HEK293 (cell line): ENCODE data around the gene PIGP.

Source experiments
- CTCF ChIA-PET: fragments of 350-600 bp; formaldehyde crosslinking; extraction: SDS; loops from one replicate; lab custom pipeline; 2021; ENCODE audit warnings: antibody characterized with exemption; lab: Yijun Ruan, JAX
- POLR2A ChIA-PET: fragments of 300-600 bp; formaldehyde crosslinking; extraction: SDS; loops from one replicate; lab custom pipeline; 2020; ENCODE audit warnings: antibody characterized with exemption, inconsistent platforms; lab: Yijun Ruan, JAX
- H3K27ac ChIP-seq: fragments of 200-500 bp; sonication (Bioruptor generic); 2 replicates; pipeline ENCODE4 v1.5.1; 2014; ENCODE audit warnings: low read depth, low read length, control low read depth, inconsistent platforms; ENCODE audit errors: extremely low read depth
- H3K36me3 ChIP-seq, 2 experiments: fragments of 200-500 bp in 1 of 2; sonication (Bioruptor generic) in 1 of 2; 1 replicate in 1 of 2; 2 replicates in 1 of 2; pipeline ENCODE4 v1.5.1; 2014 to 2017; ENCODE audit warnings: inconsistent platforms in 2 of 2, low read length in 2 of 2; ENCODE audit not compliant: control insufficient read depth in 2 of 2, insufficient read depth in 1 of 2
- H3K4me1 ChIP-seq: fragments of 200-500 bp; sonication (Bioruptor generic); 2 replicates; pipeline ENCODE4 v1.5.1; 2014; ENCODE audit warnings: mild to moderate bottlenecking, low read length, inconsistent platforms; ENCODE audit not compliant: control insufficient read depth, insufficient read depth
- H3K4me3 ChIP-seq: 2 replicates; pipeline ENCODE4 v1.5.1; 2011; ENCODE audit warnings: low read depth, mild to moderate bottlenecking, control low read depth, low read length, moderate library complexity
- H3K9me3 ChIP-seq: fragments of 200-500 bp; sonication (Bioruptor generic); 2 replicates; pipeline ENCODE4 v1.5.1; 2014; ENCODE audit warnings: low read depth, low read length, inconsistent platforms; ENCODE audit not compliant: control insufficient read depth, insufficient read depth
- MYNN ChIP-seq: fragments of 450-650 bp; formaldehyde crosslinking; IDR thresholded peaks from 2 replicates; pipeline ENCODE4 v1.5.1; 2016; ENCODE audit warnings: missing biosample characterization, missing genetic modification characterization, borderline replicate concordance
- PATZ1 ChIP-seq: fragments of 450-650 bp; formaldehyde crosslinking; IDR thresholded peaks from 2 replicates; pipeline ENCODE4 v1.5.1; 2016; ENCODE audit warnings: missing biosample characterization, missing genetic modification characterization
- PBX3 ChIP-seq: sonication (generic); formaldehyde crosslinking; IDR thresholded peaks from 2 replicates; pipeline ENCODE4 v1.8.1; 2022; ENCODE audit warnings: mild to moderate bottlenecking, moderate library complexity, missing genetic modification reagents
- PRDM2 ChIP-seq: fragments of 450-650 bp; formaldehyde crosslinking; IDR thresholded peaks from 2 replicates; pipeline ENCODE4 v1.5.1; 2016; ENCODE audit warnings: missing biosample characterization, missing genetic modification characterization, borderline replicate concordance
- SP7 ChIP-seq: fragments of 450-650 bp; formaldehyde crosslinking; IDR thresholded peaks from 2 replicates; pipeline ENCODE4 v1.5.1; 2016; ENCODE audit warnings: missing biosample characterization, missing genetic modification characterization
- ZBTB7A ChIP-seq: fragments of 450-650 bp; formaldehyde crosslinking; IDR thresholded peaks from 2 replicates; pipeline ENCODE4 v1.5.1; 2016; ENCODE audit warnings: low read depth, missing biosample characterization, missing genetic modification characterization
- ZNF112 ChIP-seq: fragments of 450-650 bp; formaldehyde crosslinking; IDR thresholded peaks from 2 replicates; pipeline ENCODE4 v1.5.0; 2017; ENCODE audit warnings: missing biosample characterization, missing genetic modification characterization
- ZNF16 ChIP-seq: fragments of 450-650 bp; formaldehyde crosslinking; IDR thresholded peaks from 2 replicates; pipeline ENCODE4 v1.5.1; 2016; ENCODE audit warnings: low read depth, missing biosample characterization, missing genetic modification characterization
- ZNF202 ChIP-seq: fragments of 450-650 bp; formaldehyde crosslinking; IDR thresholded peaks from 2 replicates; pipeline ENCODE4 v1.5.1; 2016; ENCODE audit warnings: missing biosample characterization, missing genetic modification characterization, borderline replicate concordance
- ZNF214 ChIP-seq: fragments of 450-650 bp; formaldehyde crosslinking; IDR thresholded peaks from 2 replicates; pipeline ENCODE4 v1.5.1; 2017; ENCODE audit warnings: missing biosample characterization, mild to moderate bottlenecking, missing genetic modification characterization, borderline replicate concordance
- ZNF311 ChIP-seq: fragments of 450-650 bp; formaldehyde crosslinking; IDR thresholded peaks from 2 replicates; pipeline ENCODE4 v1.5.1; 2017; ENCODE audit warnings: missing biosample characterization, missing genetic modification characterization, borderline replicate concordance
- ZNF341 ChIP-seq: fragments of 450-650 bp; formaldehyde crosslinking; IDR thresholded peaks from 2 replicates; pipeline ENCODE4; 2016; ENCODE audit warnings: low read depth, missing biosample characterization, missing genetic modification characterization
- ZNF416 ChIP-seq: fragments of 450-650 bp; formaldehyde crosslinking; IDR thresholded peaks from 2 replicates; pipeline ENCODE4 v1.5.1; 2016; ENCODE audit warnings: missing biosample characterization, missing genetic modification characterization
- ZNF488 ChIP-seq: fragments of 450-650 bp; formaldehyde crosslinking; IDR thresholded peaks from 2 replicates; pipeline ENCODE4 v1.5.1; 2016; ENCODE audit warnings: missing biosample characterization, missing genetic modification characterization
- ZNF701 ChIP-seq: fragments of 450-650 bp; formaldehyde crosslinking; IDR thresholded peaks from 2 replicates; pipeline ENCODE4 v1.5.1; 2016; ENCODE audit warnings: missing biosample characterization, missing genetic modification characterization
- ZNF768 ChIP-seq: fragments of 450-650 bp; formaldehyde crosslinking; IDR thresholded peaks from 2 replicates; pipeline ENCODE4 v1.5.1; 2018; ENCODE audit warnings: missing biosample characterization, mild to moderate bottlenecking, missing genetic modification characterization
- ZNF791 ChIP-seq: fragments of 450-650 bp; formaldehyde crosslinking; IDR thresholded peaks from 2 replicates; pipeline ENCODE4 v1.5.1; 2016; ENCODE audit warnings: missing biosample characterization, missing genetic modification characterization

PIGP gene

GRCh38 chr21:37087188-37087587 lies 14.3 kb upstream of the PIGP start (continued):
- TF ChIP-seq ZNF791: no peak
- TF ChIP-seq ZNF16: no peak

GRCh38 chr21:37085726-37086125 lies 12.9 kb upstream of the PIGP start:
- POLR2A ChIA-PET: interaction anchor here (0.6 kb wide), 1 partner anchor 347 kb away, joined by 4 read pairs; no protein-coding TSS in a partner anchor
- CTCF ChIA-PET: interaction anchor here (0.5 to 2.9 kb wide), 9 partner anchors 10 to 455 kb away, joined by 3 to 11 read pairs (median 6); no protein-coding TSS in a partner anchor
- H3K4me3 ChIP-seq: no peak overlapping the region
- peaks cover 8% of the 10 kb centered on the region in 2 experiments for H3K36me3 ChIP-seq
- H3K9me3 ChIP-seq: no peaks in the 10 kb centered on the region
- no peaks in the 10 kb centered on the region for H3K4me1 ChIP-seq
- TF ChIP-seq ZNF701 (tag by site-specific recombination): no peak
- no peak for TF ChIP-seq PBX3
- no peak for TF ChIP-seq ZBTB7A (tag by site-specific recombination)
- TF ChIP-seq ZNF202 (tag by site-specific recombination): no peak
- TF ChIP-seq ZNF416 (tag by site-specific recombination): no peak
- TF ChIP-seq ZNF768 (tag by site-specific recombination): no peak
- H3K27ac ChIP-seq: no peak overlapping the region

GRCh38 chr21:37082856-37083528 lies 10.1 kb upstream of the PIGP start:
- POLR2A ChIA-PET: interaction anchor here (0.6 kb wide), 1 partner anchor 126 kb away, joined by 5 read pairs; no protein-coding TSS in a partner anchor
- Histone ChIP-seq H3K36me3 (no peaks in the 10 kb centered on the region; a peak in 1 of 3 replicates), H3K9me3 (no peaks in the 10 kb centered on the region; the same call in 1 of the 2 replicates), H3K4me1 (no peaks in the 10 kb centered on the region), H3K4me3 (no peak overlapping the region), H3K27ac (no peak overlapping the region)
- no peak for TF ChIP-seq ZNF488 (tag by site-specific recombination)
- TF ChIP-seq PATZ1 (tag by site-specific recombination): no peak
- TF ChIP-seq MYNN (tag by site-specific recombination): no peak
- TF ChIP-seq ZNF214: no peak
- TF ChIP-seq SP7 (tag by site-specific recombination): no peak
- no peak for TF ChIP-seq ZNF341 (tag by site-specific recombination)
- TF ChIP-seq ZNF112 (tag by site-specific recombination): no peak
- TF ChIP-seq PRDM2 (tag by site-specific recombination): no peak
- TF ChIP-seq ZNF311 (tag by site-specific recombination): no peak
- CTCF ChIA-PET: interaction anchor here (0.6 to 2.2 kb wide), 6 partner anchors 11 to 1970 kb away, joined by 3 to 10 read pairs (median 4); no protein-coding TSS in a partner anchor
